ENCODE measurements around the gene PARD3B. TPM values are rescaled to one million over a fixed set of nuclear protein-coding genes. Genes with fewer than 3 reads are reported as not detected.

PARD3B gene
- total and polyA plus RNA-seq, 2 of the 4 experiments (the other 2 are of a cell fraction) = 3.3 to 15.6 TPM

- no peak overlapping the region for H2BK120ac ChIP-seq (ENCODE audit: low read depth, low read length)
- H3K9me3 ChIP-seq (ENCODE audit: control insufficient read depth, insufficient read depth, low read length) = no peaks in the 10 kb centered on the region
- no peak overlapping the region for H3K14ac ChIP-seq (replicated peaks; ENCODE audit: low read depth, low read length)
- dilution Hi-C loops (cut with HindIII; ENCODE audit: low sequenced_read_pairs, unreplicated experiment) (no loop called here), intact Hi-C loops (cut with micrococcal nuclease) (no loop called here), in situ Hi-C loops (cut with MboI; ENCODE audit: low sequenced_read_pairs) (no loop called here)
- H2AK5ac ChIP-seq (ENCODE audit: low read depth, low read length) = no peak overlapping the region
- ChIA-PET POLR2A (ENCODE audit: unreplicated experiment) (no interaction called here), CTCF (no interaction called here)
- no peak overlapping the region for H2BK15ac ChIP-seq (ENCODE audit: low read depth, low read length)
- no peak overlapping the region for H3K9ac ChIP-seq (ENCODE audit: low read depth, low read length)
- H2AFZ ChIP-seq (replicated peaks; ENCODE audit: low read length, poor library complexity) = no peak overlapping the region
- no peaks in the 10 kb centered on the region for H3K9me1 ChIP-seq (ENCODE audit: insufficient read depth, low read length)
- H3K36me3 ChIP-seq (ENCODE audit: control insufficient read depth, insufficient read depth, low read length) = no peaks in the 10 kb centered on the region
- H4K91ac ChIP-seq (ENCODE audit: insufficient read depth, low read depth, low read length) = no peak overlapping the region
- H3K18ac ChIP-seq (ENCODE audit: low read depth, low read length) = no peak overlapping the region
- no peak overlapping the region for H4K5ac ChIP-seq (ENCODE audit: low read depth, low read length)
- BruUV-seq (replicated peaks) = no TSS peak
- no peak overlapping the region for H3K27ac ChIP-seq (ENCODE audit: insufficient read depth, low read length)
- H3K27me3 ChIP-seq (ENCODE audit: control insufficient read depth, insufficient read depth, low read length) = no peaks in the 10 kb centered on the region
- no peak overlapping the region for H3K4me2 ChIP-seq (ENCODE audit: low read depth, low read length)
- peaks cover 8% of the 10 kb centered on the region; the same call in 1 of the 2 replicates for H4K20me1 ChIP-seq (ENCODE audit: insufficient read depth, low read length)
- no peak overlapping the region for H3K4ac ChIP-seq (ENCODE audit: low read depth, low read length)
- H2BK20ac ChIP-seq (ENCODE audit: low read depth, low read length) = no peak overlapping the region
- no peak overlapping the region for H4K8ac ChIP-seq (ENCODE audit: low read depth in 2 of 2, low read length in 2 of 2)
- H3K56ac ChIP-seq (ENCODE audit: extremely low read depth, insufficient read depth, low read length) = no peak overlapping the region
- no peaks in the 10 kb centered on the region for H3K4me1 ChIP-seq (ENCODE audit: control insufficient read depth, insufficient read depth, low read length)
- ATAC-seq (ENCODE audit: low read depth) = no peak
- H2BK5ac ChIP-seq (ENCODE audit: low read depth, low read length, poor library complexity, severe bottlenecking) = no peak overlapping the region
- H3K79me1 ChIP-seq (ENCODE audit: low read depth in 1 of 2, low read length in 2 of 2) = peaks cover 3 to 14% of the 10 kb centered on the region in 2 experiments; a peak in 3 of 4 replicates
- H3K4me3 ChIP-seq (ENCODE audit: insufficient read depth, low read depth, low read length) = no peak overlapping the region
- TF ChIP-seq SMC3 (IDR thresholded peaks at IDR 0.05; ENCODE audit: low read depth, low read length) (no peak), MAZ (IDR thresholded peaks at IDR 0.05; ENCODE audit: borderline replicate concordance, low read depth, low read length) (no peak), NFE2L2 (IDR thresholded peaks at IDR 0.05; ENCODE audit: low read depth, low read length) (no peak), RFX5 (IDR thresholded peaks at IDR 0.05; ENCODE audit: low read depth, low read length) (no peak), RCOR1 (IDR thresholded peaks at IDR 0.05; ENCODE audit: insufficient replicate concordance, low read length) (no peak), CHD1 (IDR thresholded peaks at IDR 0.05; ENCODE audit: low read depth, low read length) (no peak), RAD21 (IDR thresholded peaks at IDR 0.05; ENCODE audit: low read length) (no peak), POLR2A (IDR thresholded peaks at IDR 0.05; ENCODE audit: low read depth, low read length) (no peak), CEBPB (IDR thresholded peaks at IDR 0.05; ENCODE audit: low read depth, low read length) (no peak), FOS (IDR thresholded peaks at IDR 0.05; ENCODE audit: low read depth, low read length) (no peak), USF2 (IDR thresholded peaks at IDR 0.05; ENCODE audit: low read depth, low read length) (no peak), BHLHE40 (IDR thresholded peaks at IDR 0.05; ENCODE audit: low read depth, low read length) (no peak), ELK1 (IDR thresholded peaks at IDR 0.05; ENCODE audit: borderline replicate concordance, low read depth, low read length) (no peak)
- H2AK9ac ChIP-seq (replicated peaks; ENCODE audit: low read depth, low read length, poor library complexity) = no peak overlapping the region
- H3K23ac ChIP-seq (ENCODE audit: low read depth, low read length) = no peak overlapping the region
- DNase-seq = no peak
These were observed 263.2 kb downstream of the PARD3B start for GRCh38 chr2:204808494-204808893.
